ENCODE results near the gene RNU2-63P.
"Not testable (repeated sequence)": the region's sequence is repeated elsewhere in the genome, so short reads cannot be mapped to it uniquely, and the experiment has no call there.

- not testable (repeated sequence) for TF ChIP-seq POLR2A, POLR2AphosphoS5 (IDR thresholded peaks at IDR 0.05)
Measured at GRCh38 chr2:88045561-88045960, 29.2 kb upstream of the RNU2-63P start.
